ENCODE data around the gene OARD1.
"Not testable (repeated sequence)": the region's sequence is repeated elsewhere in the genome, so short reads cannot be mapped to it uniquely, and the experiment has no call there.

The OARD1 gene

GRCh38 chr6:41025966-41026530, 46.1 kb downstream of the OARD1 start:
- no peak for DNase-seq

DNA sequence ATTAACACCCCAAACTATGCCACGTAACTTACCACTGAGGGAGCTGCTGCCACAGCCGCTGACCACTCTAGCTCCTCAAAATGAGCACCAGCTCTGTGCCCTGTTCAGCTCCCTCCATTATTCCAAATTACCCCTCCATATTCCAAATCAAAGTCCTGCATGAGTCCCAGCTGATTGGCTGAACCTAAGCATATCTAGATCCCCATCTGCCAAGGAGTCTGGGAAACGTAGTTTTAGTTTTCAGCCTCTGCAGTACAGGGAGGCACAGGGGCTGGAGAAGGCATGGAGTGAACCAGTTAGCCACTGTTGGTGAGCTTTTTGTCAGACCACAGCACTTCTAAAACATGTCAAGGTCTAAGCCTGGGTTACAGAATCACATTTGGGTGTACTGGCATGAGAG, 49.0 kb downstream of the OARD1 start:
- DNase-seq = no peak

GRCh38 chr6:41022294-41022693, 49.9 kb downstream of the OARD1 start:
- DNase-seq = no peak

- DNase-seq = no peak
Measured at GRCh38 chr6:41021832-41022231, 50.3 kb downstream of the OARD1 start.

DNA sequence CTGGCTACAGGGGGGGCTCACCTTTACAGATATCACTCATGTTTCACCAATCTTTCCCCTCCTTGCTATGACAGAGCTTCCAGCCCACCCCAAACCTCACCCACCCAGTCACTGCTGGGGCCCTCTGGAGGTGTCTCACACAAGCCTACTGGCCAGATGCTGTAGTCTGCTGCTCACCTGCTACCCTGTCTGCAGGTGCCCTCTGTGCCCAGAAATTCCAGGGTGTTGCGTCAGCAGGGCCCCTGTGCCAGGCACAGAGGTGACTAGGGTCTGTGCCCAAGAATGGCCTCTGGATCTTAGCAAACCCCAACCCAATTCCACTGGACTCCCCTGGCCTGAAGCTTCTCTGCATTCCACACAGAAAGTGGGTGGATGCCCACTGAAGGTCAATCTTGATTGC, 54.5 kb downstream of the OARD1 start:
- no peak for DNase-seq

- not testable (repeated sequence) for DNase-seq
Measured at GRCh38 chr6:41015860-41016259, 56.3 kb downstream of the OARD1 start.

DNA sequence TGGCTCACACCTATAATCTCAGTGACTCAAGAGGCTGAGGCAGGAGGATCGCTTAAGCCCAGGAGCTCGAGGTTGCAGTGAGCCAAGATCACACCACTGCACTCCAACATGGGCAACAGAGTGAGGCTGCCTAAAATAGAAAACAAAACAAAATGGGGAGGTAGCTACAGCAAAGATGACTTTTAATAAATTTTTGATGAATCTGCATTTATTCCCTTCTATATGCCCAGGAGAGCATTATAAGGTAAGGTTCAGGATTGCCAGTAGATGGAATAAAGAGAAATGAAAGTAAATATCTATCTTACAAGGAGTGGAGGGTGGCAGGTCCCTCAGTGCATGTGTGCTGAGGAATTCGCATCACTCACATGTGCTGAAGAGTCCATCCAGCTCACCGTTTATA, 57.4 kb downstream of the OARD1 start:
- no peak for DNase-seq
